Measurements from ENCODE around the gene PDZD11. TPM values are rescaled to one million over a fixed set of nuclear protein-coding genes. Genes with fewer than 3 reads are reported as not detected.

Gene PDZD11
- total RNA-seq, 1 experiment from 2014 or later, result 30.6 TPM

GRCh38 chrX:70268034-70268433, 21.7 kb downstream of the PDZD11 start, which contains the start of gene ARR3:
ARR3 (plus strand) TSS chrX:70268334; CDS start chrX:70269386, 1,052 bp downstream.
- H4K8ac ChIP-seq (replicated peaks; ENCODE audit: insufficient read length, low read depth, low read length), result no peak within 1 kb of the TSS
- no peak within 1 kb of the TSS for H2BK5ac ChIP-seq (ENCODE audit: insufficient read length, low read length)
- H3K79me2 ChIP-seq (ENCODE audit: insufficient read depth, low read length), result no peaks in the 10 kb centered on the region
- DNase-seq, result no peak
- no peak within 1 kb of the TSS for H2BK20ac ChIP-seq (ENCODE audit: low read depth, low read length, poor library complexity, severe bottlenecking)
- no peak within 1 kb of the TSS for H2BK12ac ChIP-seq (ENCODE audit: insufficient read length, low read depth, low read length)
- no peak within 1 kb of the TSS for H3T11ph ChIP-seq (ENCODE audit: low read length)
- H3K9ac ChIP-seq (ENCODE audit: extremely low read depth, insufficient read length, low read length), result no peak within 1 kb of the TSS
- no peak within 1 kb of the TSS for H2BK15ac ChIP-seq (ENCODE audit: low read depth, low read length)
- no peak within 1 kb of the TSS for H3K23ac ChIP-seq (ENCODE audit: insufficient read length, low read depth, low read length)
- H4K5ac ChIP-seq (ENCODE audit: insufficient read length, low read depth, low read length), result no peak within 1 kb of the TSS
- peaks cover 0 to 2% (median 2%) of the 10 kb centered on the region in 3 experiments; a peak in 1 of 7 replicates for H3K36me3 Mint-ChIP-seq (ENCODE audit: insufficient read depth in 1 of 3, low read depth in 3 of 3)
- no peak within 1 kb of the TSS for H3K56ac ChIP-seq (ENCODE audit: insufficient read length, low read depth, low read length)
- H3K79me1 ChIP-seq (ENCODE audit: insufficient read depth, low read depth, low read length, poor library complexity, severe bottlenecking), result no peaks in the 10 kb centered on the region
- H2BK120ac ChIP-seq (ENCODE audit: low read depth, low read length, poor library complexity, severe bottlenecking), result no peak within 1 kb of the TSS
- H3K9me3 ChIP-seq (ENCODE audit: control insufficient read depth, low read depth, low read length), result peaks cover 52% of the 10 kb centered on the region
- no peak within 1 kb of the TSS for H3K27ac Mint-ChIP-seq
- peaks cover 74 to 75% of the 10 kb centered on the region in 2 experiments for H3K9me3 Mint-ChIP-seq
- no peak within 1 kb of the TSS for H3K4me3 Mint-ChIP-seq
- no peak within 1 kb of the TSS for H3K27ac ChIP-seq (ENCODE audit: insufficient read length, low read depth, low read length)
- H3K23me2 ChIP-seq (ENCODE audit: insufficient read length, low read depth, low read length, poor library complexity, severe bottlenecking), result no peaks in the 10 kb centered on the region
- H3K4me1 ChIP-seq (ENCODE audit: insufficient read depth, low read length), result no peaks in the 10 kb centered on the region
- H3K27me3 Mint-ChIP-seq (ENCODE audit: low read depth), result peaks cover 5% of the 10 kb centered on the region
- no peak within 1 kb of the TSS for H3K4me2 ChIP-seq (ENCODE audit: insufficient read depth, insufficient read length, low read length)
- no peaks in the 10 kb centered on the region for H4K20me1 ChIP-seq (ENCODE audit: control insufficient read depth, insufficient read depth, insufficient read length)
- no peak within 1 kb of the TSS for H2AFZ ChIP-seq (ENCODE audit: low read length)
- H3K18ac ChIP-seq (ENCODE audit: insufficient read length, low read depth, low read length), result no peak within 1 kb of the TSS
- H3K4me1 Mint-ChIP-seq, result peaks cover 6 to 7% of the 10 kb centered on the region in 2 experiments
- H3K27me3 ChIP-seq (ENCODE audit: insufficient read depth, low read length), result no peaks in the 10 kb centered on the region
- TF ChIP-seq CTCF (conservative IDR thresholded peaks at IDR 0.05), result no peak
- H3K4ac ChIP-seq (ENCODE audit: low read depth, low read length), result no peak within 1 kb of the TSS
- H2AK5ac ChIP-seq (ENCODE audit: insufficient read length, low read length), result no peak within 1 kb of the TSS
- no peak within 1 kb of the TSS for H3K14ac ChIP-seq (ENCODE audit: insufficient read depth, low read length)
- H4K91ac ChIP-seq (ENCODE audit: insufficient read length, low read depth, low read length), result no peak within 1 kb of the TSS
